ENCODE measurements around the gene DVL2.

DNA sequence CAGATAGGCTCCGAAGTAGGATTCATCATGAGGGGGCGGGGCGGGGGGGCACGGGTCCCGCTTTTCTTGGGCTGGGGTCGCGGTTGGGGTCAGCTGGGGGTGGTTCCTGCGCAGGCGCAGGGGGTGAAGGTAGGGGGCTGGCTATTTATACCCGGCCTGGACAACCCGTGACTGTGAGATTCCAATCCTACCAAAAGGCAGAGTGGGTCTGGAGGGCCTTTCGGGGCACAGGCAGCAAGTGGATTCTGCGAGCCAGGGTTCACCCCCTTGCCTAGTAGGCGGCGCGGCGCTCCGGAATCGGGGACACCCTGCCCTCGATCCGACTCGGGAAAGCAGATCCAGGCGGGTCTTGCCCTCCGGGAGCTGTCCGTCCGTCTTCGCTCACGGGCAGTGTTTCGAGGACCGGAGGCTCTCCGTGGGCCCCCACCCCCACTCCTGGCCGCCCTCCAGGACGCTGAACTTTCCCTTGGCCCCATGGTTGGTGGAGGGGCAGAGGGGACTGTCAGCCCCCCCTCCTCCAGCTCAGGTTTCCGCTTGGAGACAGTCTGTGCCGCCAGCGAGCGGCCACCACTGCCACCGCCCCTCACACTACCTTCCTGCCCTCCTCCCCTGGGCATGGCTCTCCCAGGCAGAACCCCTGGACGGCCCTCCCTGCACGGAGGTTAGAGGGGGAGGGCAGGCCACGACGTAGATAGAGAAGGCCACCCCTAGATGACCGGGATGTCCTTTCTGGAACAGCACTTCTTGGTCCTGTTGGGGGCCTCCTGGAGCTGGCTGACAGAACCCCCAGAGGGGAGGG, 47.8 kb upstream of the DVL2 start:
- TF ChIP-seq POLR2A (IDR thresholded peaks at IDR 0.05) (no peak), EP300 (IDR thresholded peaks at IDR 0.05) (no peak)
- TF ChIP-seq, protein P1, sequence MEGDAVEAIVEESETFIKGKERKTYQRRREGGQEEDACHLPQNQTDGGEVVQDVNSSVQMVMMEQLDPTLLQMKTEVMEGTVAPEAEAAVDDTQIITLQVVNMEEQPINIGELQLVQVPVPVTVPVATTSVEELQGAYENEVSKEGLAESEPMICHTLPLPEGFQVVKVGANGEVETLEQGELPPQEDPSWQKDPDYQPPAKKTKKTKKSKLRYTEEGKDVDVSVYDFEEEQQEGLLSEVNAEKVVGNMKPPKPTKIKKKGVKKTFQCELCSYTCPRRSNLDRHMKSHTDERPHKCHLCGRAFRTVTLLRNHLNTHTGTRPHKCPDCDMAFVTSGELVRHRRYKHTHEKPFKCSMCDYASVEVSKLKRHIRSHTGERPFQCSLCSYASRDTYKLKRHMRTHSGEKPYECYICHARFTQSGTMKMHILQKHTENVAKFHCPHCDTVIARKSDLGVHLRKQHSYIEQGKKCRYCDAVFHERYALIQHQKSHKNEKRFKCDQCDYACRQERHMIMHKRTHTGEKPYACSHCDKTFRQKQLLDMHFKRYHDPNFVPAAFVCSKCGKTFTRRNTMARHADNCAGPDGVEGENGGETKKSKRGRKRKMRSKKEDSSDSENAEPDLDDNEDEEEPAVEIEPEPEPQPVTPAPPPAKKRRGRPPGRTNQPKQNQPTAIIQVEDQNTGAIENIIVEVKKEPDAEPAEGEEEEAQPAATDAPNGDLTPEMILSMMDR (IDR thresholded peaks at IDR 0.05) = no peak

Measured in ovary (tissue), 3 donors.